ENCODE measurements around the gene HBZ. TPM values are rescaled to one million over a fixed set of nuclear protein-coding genes. Genes with fewer than 3 reads are reported as not detected.
A peak's percentile ranks its signal among the peaks of the same experiment; 100 is the strongest.

The HBZ gene
- total RNA-seq, 2 donors from 2014 or later, result not detected

DNA sequence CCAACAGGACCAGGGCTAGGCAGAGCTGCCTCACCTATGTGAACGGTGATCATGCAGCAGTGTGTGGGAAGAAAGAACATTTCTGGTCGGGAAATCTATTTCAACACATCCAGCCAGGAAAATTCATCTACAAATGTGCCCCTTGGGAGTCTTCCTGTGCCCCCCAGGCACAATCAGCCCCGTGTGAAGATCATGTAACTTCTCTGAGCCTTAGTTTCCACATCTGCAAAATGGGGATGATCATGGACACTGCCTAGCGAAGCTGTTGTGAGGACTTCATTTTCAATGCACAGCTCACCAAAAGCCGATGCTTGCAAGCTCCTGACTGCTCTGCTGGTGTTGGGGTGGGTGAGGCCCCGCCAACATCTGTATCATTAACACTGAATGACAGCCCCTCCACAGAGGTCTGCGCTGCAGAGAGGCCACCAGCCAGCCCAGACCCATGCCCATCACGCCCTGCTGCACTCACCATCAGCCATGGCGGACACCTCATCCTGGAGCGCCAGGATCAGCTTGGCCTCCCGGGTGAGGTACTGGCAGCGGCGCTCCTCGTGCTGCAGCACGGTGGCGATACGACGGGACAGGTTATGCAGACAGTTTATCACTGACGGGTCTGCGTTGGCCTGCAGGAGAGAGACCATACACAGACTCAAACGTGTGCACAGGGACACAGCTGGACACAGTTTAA lies 40.1 kb upstream of the HBZ start:
- no peak for DNase-seq (ENCODE audit: low spot score)
- no peaks in the 10 kb centered on the region for H3K27me3 ChIP-seq
- peaks cover 28% of the 10 kb centered on the region for H3K36me3 ChIP-seq
- H3K9me3 ChIP-seq, result no peaks in the 10 kb centered on the region
- no peak overlapping the region for H3K27ac ChIP-seq
- TF ChIP-seq CTCF (IDR thresholded peaks at IDR 0.05), result no peak
- peaks cover 0 to 7% of the 10 kb centered on the region in 2 donors for H3K4me1 ChIP-seq
- no peak overlapping the region for H3K4me3 ChIP-seq

DNA sequence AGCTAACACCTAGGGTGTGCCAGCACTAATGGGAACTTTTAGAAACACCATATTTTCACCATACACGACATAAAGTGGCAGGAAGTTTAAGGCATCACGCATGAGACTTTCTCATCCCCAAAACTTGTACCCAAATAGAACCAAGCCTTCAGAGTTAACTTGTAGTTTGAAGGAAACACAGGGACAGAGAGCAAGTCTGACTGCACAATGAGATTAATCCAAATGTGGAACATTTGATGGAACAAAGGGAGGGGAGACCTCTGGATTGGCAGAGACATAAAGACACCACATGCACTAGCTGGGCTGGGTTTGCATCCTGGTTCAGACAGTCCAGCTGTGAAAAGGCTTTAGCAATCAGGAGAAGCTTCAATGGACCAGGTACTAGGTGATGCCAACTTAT lies 38.1 kb upstream of the HBZ start:
- no peaks in the 10 kb centered on the region for H3K9me3 ChIP-seq
- no peak for TF ChIP-seq CTCF (IDR thresholded peaks at IDR 0.05)
- H3K4me1 ChIP-seq, result peaks cover 0 to 7% of the 10 kb centered on the region in 2 donors
- DNase-seq (ENCODE audit: low spot score), result no peak
- H3K27me3 ChIP-seq, result no peaks in the 10 kb centered on the region
- H3K27ac ChIP-seq, result no peak overlapping the region
- H3K36me3 ChIP-seq, result peaks cover 24% of the 10 kb centered on the region
- no peak overlapping the region for H3K4me3 ChIP-seq

- Histone ChIP-seq H3K4me1 (peaks cover 0 to 7% of the 10 kb centered on the region in 2 donors), H3K27ac (no peak overlapping the region), H3K9me3 (no peaks in the 10 kb centered on the region), H3K4me3 (no peak overlapping the region), H3K27me3 (no peaks in the 10 kb centered on the region), H3K36me3 (peaks cover 14% of the 10 kb centered on the region)
- no peak for TF ChIP-seq CTCF (IDR thresholded peaks at IDR 0.05)
- no peak for DNase-seq (ENCODE audit: low spot score)
Measured at GRCh38 chr16:116015-116414, 36.4 kb upstream of the HBZ start.

GRCh38 chr16:117379-118365 lies 34.8 kb upstream of the HBZ start:
- no peak overlapping the region for H3K4me3 ChIP-seq
- H3K9me3 ChIP-seq, result no peaks in the 10 kb centered on the region
- H3K4me1 ChIP-seq, result peaks cover 0 to 7% of the 10 kb centered on the region in 2 donors
- no peaks in the 10 kb centered on the region for H3K27me3 ChIP-seq
- peak; percentile 49 to 75 for TF ChIP-seq CTCF (IDR thresholded peaks at IDR 0.05)
- no peak overlapping the region for H3K27ac ChIP-seq
- peaks cover 3% of the 10 kb centered on the region for H3K36me3 ChIP-seq
- DNase-seq (ENCODE audit: low spot score), result no peak

GRCh38 chr16:118857-119256 lies 33.6 kb upstream of the HBZ start:
- Histone ChIP-seq H3K4me1 (no peaks in the 10 kb centered on the region), H3K27ac (no peak overlapping the region), H3K27me3 (no peaks in the 10 kb centered on the region), H3K36me3 (peaks cover 10% of the 10 kb centered on the region), H3K4me3 (no peak overlapping the region), H3K9me3 (no peaks in the 10 kb centered on the region)
- no peak for DNase-seq (ENCODE audit: low spot score)
- no peak for TF ChIP-seq CTCF (IDR thresholded peaks at IDR 0.05)

All from right atrium auricular region (tissue), 2 donors.